OCI-LY7 (cell line): Measurements from ENCODE around the gene BCHE. TPM values are rescaled to one million over a fixed set of nuclear protein-coding genes. Genes with fewer than 3 reads are reported as not detected.

Source experiments
- BruUV-seq: library from RNA; stranded (reverse); fragments of 400-500 nt; replicated peaks from 2 replicates; lab custom pipeline; 2021; lab: Mats Ljungman, UMichigan
- CTCF ChIA-PET: fragments of 300-600 bp; sonication (Branson Sonifier 250); formaldehyde crosslinking; loops from one replicate; lab custom pipeline; 2022; ENCODE audit warnings: antibody characterized with exemption; ENCODE audit not compliant: unreplicated experiment; lab: Charles Lee
- POLR2A ChIA-PET: fragments of 300-600 bp; sonication (Branson Sonifier 250); formaldehyde crosslinking; loops from one replicate; lab custom pipeline; 2022; ENCODE audit warnings: antibody characterized with exemption; lab: Charles Lee
- DNase-seq: peaks from one replicate; pipeline ENCODE4 v3.0.0-alpha.2; 2015; ENCODE audit warnings: low spot score
- H2AFZ ChIP-seq: fragments of 200-600 bp; sonication (generic), shearing (Covaris generic); 2 replicates; pipeline ENCODE4 v1.6.1; 2014; ENCODE audit warnings: mild to moderate bottlenecking, antibody characterized with exemption, low read length, moderate library complexity
- H3K27ac ChIP-seq: fragments of 200-600 bp; sonication (generic); 2 replicates; pipeline ENCODE4 v1.5.1; 2014; ENCODE audit warnings: mixed run types, low read depth, mild to moderate bottlenecking, moderate library complexity, low read length, inconsistent platforms; ENCODE audit not compliant: poor library complexity, severe bottlenecking
- H3K36me3 ChIP-seq: fragments of 200-600 bp; sonication (generic); 2 replicates; pipeline ENCODE4 v1.6.1; 2014; ENCODE audit warnings: mild to moderate bottlenecking, antibody characterized with exemption, low read length, moderate library complexity, mixed read lengths; ENCODE audit not compliant: insufficient read depth
- H3K4me1 ChIP-seq: fragments of 200-600 bp; sonication (generic); 2 replicates; pipeline ENCODE4 v1.5.1; 2014; ENCODE audit warnings: mild to moderate bottlenecking, low read length; ENCODE audit not compliant: insufficient read depth, poor library complexity, severe bottlenecking
- H3K4me2 ChIP-seq: fragments of 200-600 bp; sonication (generic); 2 replicates; pipeline ENCODE4 v1.6.1; 2014; ENCODE audit warnings: mild to moderate bottlenecking, low read length
- H3K4me3 ChIP-seq: fragments of 200-600 bp; sonication (generic); 2 replicates; pipeline ENCODE4 v1.5.1; 2014; ENCODE audit warnings: mild to moderate bottlenecking, low read depth, low read length; ENCODE audit not compliant: poor library complexity, severe bottlenecking
- H3K79me2 ChIP-seq: fragments of 200-600 bp; sonication (generic); 2 replicates; pipeline ENCODE4 v1.6.1; 2016; ENCODE audit warnings: low read depth, mild to moderate bottlenecking, low read length, moderate library complexity, mixed read lengths; ENCODE audit not compliant: insufficient read depth
- H3K9me2 ChIP-seq: fragments of 200-600 bp; sonication (generic); 2 replicates; pipeline ENCODE4 v1.6.1; 2016; ENCODE audit warnings: mild to moderate bottlenecking, low read length, mixed read lengths; ENCODE audit not compliant: insufficient read depth
- H3K9me3 ChIP-seq: fragments of 200-600 bp; sonication (generic); 2 replicates; pipeline ENCODE4 v1.6.1; 2014; ENCODE audit warnings: mild to moderate bottlenecking, mixed run types, low read length, mixed read lengths
- H4K20me1 ChIP-seq: fragments of 200-600 bp; sonication (generic); 2 replicates; pipeline ENCODE4 v1.6.1; 2014; ENCODE audit warnings: mild to moderate bottlenecking, antibody characterized with exemption, low read length, moderate library complexity, mixed read lengths; ENCODE audit not compliant: insufficient read depth
- EZH2phosphoT487 ChIP-seq: fragments of 200-600 bp; sonication (generic); IDR thresholded peaks from 2 replicates; pipeline ENCODE4 v1.6.1; 2018; ENCODE audit warnings: low read depth, borderline replicate concordance, mild to moderate bottlenecking, mixed run types, antibody characterized with exemption, low read length, moderate library complexity, mixed read lengths
- intact Hi-C: fragments of 100-400 bp; cut with micrococcal nuclease; formaldehyde crosslinking; loops from one replicate; pipeline ENCODE4 v1.10.0; 2022; ENCODE audit not compliant: unreplicated experiment
- total RNA-seq, 2 experiments: library from RNA; depleted of rRNA in 1 of 2; stranded (reverse); fragments of >200 nt in 1 of 2; shearing (Covaris generic) in 1 of 2; gene quantifications; 2 replicates each; pipeline ENCODE4 v1.2.3, GENCODE V29; 2014 to 2022
- TF ChIP-seq, protein P1 (sequence below): fragments of 200-600 bp; sonication (generic); conservative IDR thresholded peaks from 2 replicates; pipeline ENCODE4 v1.5.1; 2014; ENCODE audit warnings: mild to moderate bottlenecking, antibody characterized with exemption, low read length, moderate library complexity, mixed read lengths

Gene BCHE
- total RNA-seq, 2 experiments from 2014 or later = not detected

DNA sequence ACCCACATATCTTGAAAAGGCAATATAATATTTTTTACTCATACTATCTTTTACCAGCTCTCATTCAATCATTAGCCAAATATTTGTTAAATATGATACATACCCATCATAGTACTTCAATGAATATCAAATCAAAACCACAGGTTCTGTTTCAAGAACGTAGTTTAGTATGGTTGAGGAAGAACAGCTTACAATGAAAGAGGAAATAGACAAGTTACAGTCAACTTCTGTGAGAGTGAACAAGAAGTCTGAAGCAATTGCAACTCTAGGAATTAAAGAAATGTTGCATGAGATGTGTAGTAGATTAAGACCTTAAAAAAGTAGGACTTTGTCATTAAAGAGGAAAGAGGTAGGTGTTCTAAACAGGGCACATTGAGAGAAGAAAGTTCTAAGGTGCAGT, 9.3 kb downstream of the BCHE start:
- Histone ChIP-seq H3K36me3 (no peaks in the 10 kb centered on the region), H3K27ac (no peak overlapping the region), H2AFZ (no peak overlapping the region), H3K4me3 (no peak overlapping the region), H3K9me3 (no peaks in the 10 kb centered on the region), H4K20me1 (no peaks in the 10 kb centered on the region), H3K4me1 (no peaks in the 10 kb centered on the region), H3K4me2 (no peak overlapping the region), H3K79me2 (no peaks in the 10 kb centered on the region), H3K9me2 (no peaks in the 10 kb centered on the region)
- TF ChIP-seq, protein P1, sequence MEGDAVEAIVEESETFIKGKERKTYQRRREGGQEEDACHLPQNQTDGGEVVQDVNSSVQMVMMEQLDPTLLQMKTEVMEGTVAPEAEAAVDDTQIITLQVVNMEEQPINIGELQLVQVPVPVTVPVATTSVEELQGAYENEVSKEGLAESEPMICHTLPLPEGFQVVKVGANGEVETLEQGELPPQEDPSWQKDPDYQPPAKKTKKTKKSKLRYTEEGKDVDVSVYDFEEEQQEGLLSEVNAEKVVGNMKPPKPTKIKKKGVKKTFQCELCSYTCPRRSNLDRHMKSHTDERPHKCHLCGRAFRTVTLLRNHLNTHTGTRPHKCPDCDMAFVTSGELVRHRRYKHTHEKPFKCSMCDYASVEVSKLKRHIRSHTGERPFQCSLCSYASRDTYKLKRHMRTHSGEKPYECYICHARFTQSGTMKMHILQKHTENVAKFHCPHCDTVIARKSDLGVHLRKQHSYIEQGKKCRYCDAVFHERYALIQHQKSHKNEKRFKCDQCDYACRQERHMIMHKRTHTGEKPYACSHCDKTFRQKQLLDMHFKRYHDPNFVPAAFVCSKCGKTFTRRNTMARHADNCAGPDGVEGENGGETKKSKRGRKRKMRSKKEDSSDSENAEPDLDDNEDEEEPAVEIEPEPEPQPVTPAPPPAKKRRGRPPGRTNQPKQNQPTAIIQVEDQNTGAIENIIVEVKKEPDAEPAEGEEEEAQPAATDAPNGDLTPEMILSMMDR = no peak
- no peak for TF ChIP-seq EZH2phosphoT487
- ChIA-PET POLR2A (no interaction called here), CTCF (no interaction called here)
- BruUV-seq = no TSS peak
- intact Hi-C loops = no loop called here
- DNase-seq = no peak

DNA sequence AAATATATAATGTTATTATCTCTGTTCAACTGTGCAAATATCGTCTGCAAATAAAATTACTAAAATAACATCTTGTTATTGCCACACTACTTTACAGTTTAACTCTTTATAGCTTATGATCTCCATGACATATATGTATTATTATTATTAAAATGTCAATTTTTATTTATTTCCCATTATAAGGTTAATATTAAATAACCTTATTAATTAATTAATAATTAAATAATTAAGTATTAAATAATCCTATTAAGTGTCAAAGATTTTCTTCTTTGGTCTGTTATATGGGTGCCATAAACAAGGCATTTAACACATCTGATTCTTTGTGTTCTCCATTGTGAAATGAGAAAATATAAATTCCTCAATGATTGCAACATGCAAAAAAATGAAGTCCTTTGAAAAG, 10.0 kb downstream of the BCHE start:
- H3K36me3 ChIP-seq = no peaks in the 10 kb centered on the region
- no TSS peak for BruUV-seq
- CTCF ChIA-PET = no interaction called here
- H2AFZ ChIP-seq = no peak overlapping the region
- H3K9me2 ChIP-seq = no peaks in the 10 kb centered on the region
- H3K4me2 ChIP-seq = no peak overlapping the region
- no peak overlapping the region for H3K27ac ChIP-seq
- DNase-seq = no peak
- POLR2A ChIA-PET = no interaction called here
- no peaks in the 10 kb centered on the region for H3K9me3 ChIP-seq
- H3K4me1 ChIP-seq = no peaks in the 10 kb centered on the region
- no peaks in the 10 kb centered on the region for H4K20me1 ChIP-seq
- H3K79me2 ChIP-seq = no peaks in the 10 kb centered on the region
- intact Hi-C loops = no loop called here
- TF ChIP-seq, protein P1 = no peak
- TF ChIP-seq EZH2phosphoT487 = no peak
- no peak overlapping the region for H3K4me3 ChIP-seq

DNA sequence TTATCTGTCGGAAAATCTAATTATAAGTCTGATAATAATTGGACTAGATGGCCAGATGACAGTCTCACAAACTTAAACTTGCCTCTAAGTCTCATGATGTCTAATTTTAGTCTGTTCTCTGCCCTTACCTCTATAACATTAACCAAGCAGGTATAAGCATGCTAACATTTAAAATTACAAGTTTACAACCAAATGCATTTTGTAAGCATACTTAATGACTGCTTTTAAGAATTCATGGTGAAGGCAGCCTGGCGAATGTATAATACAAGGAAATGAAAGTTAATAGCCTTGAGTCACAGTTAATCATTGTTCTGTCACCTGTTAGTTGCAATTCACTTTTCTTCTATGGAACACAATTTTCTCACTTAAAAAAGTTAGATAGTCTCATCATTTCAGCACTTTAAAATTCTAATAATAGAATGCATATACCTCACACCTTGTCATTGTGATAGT, 16.5 kb downstream of the BCHE start:
- BruUV-seq = no TSS peak
- no peaks in the 10 kb centered on the region for H3K36me3 ChIP-seq
- POLR2A ChIA-PET = no interaction called here

More for the DNA sequence above, 16.5 kb downstream of the BCHE start:
- intact Hi-C loops = no loop called here
- no peak overlapping the region for H3K4me2 ChIP-seq
- H3K4me3 ChIP-seq = no peak overlapping the region
- no peaks in the 10 kb centered on the region for H3K9me2 ChIP-seq
- no peak overlapping the region for H3K27ac ChIP-seq
- H2AFZ ChIP-seq = no peak overlapping the region
- CTCF ChIA-PET = no interaction called here
- no peaks in the 10 kb centered on the region for H3K9me3 ChIP-seq
- H3K79me2 ChIP-seq = no peaks in the 10 kb centered on the region
- no peaks in the 10 kb centered on the region for H3K4me1 ChIP-seq
- no peak for TF ChIP-seq EZH2phosphoT487
- TF ChIP-seq, protein P1 = no peak
- H4K20me1 ChIP-seq = no peaks in the 10 kb centered on the region
- DNase-seq = no peak
